Skeletal muscle tissue (tissue), 4 donors: Measurements from ENCODE around the gene FZR1. TPM values are rescaled to one million over a fixed set of nuclear protein-coding genes. Genes with fewer than 3 reads are reported as not detected.
"Not testable (repeated sequence)": the region's sequence is repeated elsewhere in the genome, so short reads cannot be mapped to it uniquely, and the experiment has no call there.

Experiments used
- H3K27ac ChIP-seq: one replicate; pipeline ENCODE4 v1.7.0; 2013; ENCODE audit warnings: mild to moderate bottlenecking, low read depth, low read length, inconsistent platforms
- H3K27me3 ChIP-seq, 3 donors: one replicate each; pipeline ENCODE4 v1.7.0; 2013; ENCODE audit warnings: low read length in 3 of 3; ENCODE audit not compliant: control insufficient read depth in 3 of 3, insufficient read depth in 3 of 3
- H3K36me3 ChIP-seq, 3 donors: one replicate each; pipeline ENCODE4 v1.7.0; 2013; ENCODE audit warnings: low read length in 3 of 3; ENCODE audit not compliant: control insufficient read depth in 3 of 3, insufficient read depth in 3 of 3
- H3K4me1 ChIP-seq, 3 donors: one replicate each; pipeline ENCODE4 v1.7.0; 2013; ENCODE audit warnings: low read length in 3 of 3, mild to moderate bottlenecking in 3 of 3; ENCODE audit not compliant: control insufficient read depth in 3 of 3, insufficient read depth in 3 of 3
- H3K4me3 ChIP-seq, 3 donors: one replicate each; pipeline ENCODE4 v1.7.0; 2013; ENCODE audit warnings: low read length in 3 of 3
- H3K9ac ChIP-seq, 3 donors: one replicate each; pipeline ENCODE4 v1.7.0; 2013; ENCODE audit warnings: low read length in 3 of 3, mild to moderate bottlenecking in 3 of 3, moderate library complexity in 2 of 3, low read depth in 1 of 3
- H3K9me3 ChIP-seq, 3 donors: one replicate each; pipeline ENCODE4 v1.7.0; 2013; ENCODE audit warnings: low read length in 3 of 3; ENCODE audit not compliant: control insufficient read depth in 3 of 3
- total RNA-seq: library from RNA; depleted of rRNA; stranded (reverse); fragments of >200 nt; gene quantifications from one replicate; pipeline ENCODE4 v1.2.3, GENCODE V29; 2014
- donor health status: Osteomylitis.

Gene FZR1
- total RNA-seq, 1 donor from 2014 or later = 14.6 TPM

GRCh38 chr19:3506384-3507340 is 551 bp downstream of the FZR1 start:
- H3K4me1 ChIP-seq = peaks cover 13 to 34% (median 16%) of the 10 kb centered on the region in 3 donors
- peaks cover 2 to 8% (median 8%) of the 10 kb centered on the region in 3 donors for H3K36me3 ChIP-seq
- peak overlapping the region; percentile 77 to 90 (median 89) for H3K9ac ChIP-seq
- no peaks in the 10 kb centered on the region for H3K27me3 ChIP-seq
- peak overlapping the region; percentile 79 for H3K27ac ChIP-seq
- no peaks in the 10 kb centered on the region for H3K9me3 ChIP-seq
- peak overlapping the region; percentile 75 to 87 (median 84) for H3K4me3 ChIP-seq

- Histone ChIP-seq H3K36me3 (peaks cover 2 to 8% (median 8%) of the 10 kb centered on the region in 3 donors), H3K27me3 (no peaks in the 10 kb centered on the region), H3K9ac (peak overlapping the region; percentile 77 to 90 (median 89)), H3K9me3 (no peaks in the 10 kb centered on the region), H3K4me1 (peaks cover 18 to 43% (median 22%) of the 10 kb centered on the region in 3 donors), H3K27ac (peak overlapping the region; percentile 36), H3K4me3 (peak overlapping the region; percentile 75 to 87 (median 84))
Measured at GRCh38 chr19:3507371-3508120, 1.4 kb downstream of the FZR1 start.

- H3K4me1 ChIP-seq = peaks cover 19 to 47% (median 23%) of the 10 kb centered on the region in 3 donors
- not testable (repeated sequence) for H3K27ac ChIP-seq, H3K27me3 ChIP-seq, H3K9me3 ChIP-seq, H3K4me3 ChIP-seq, H3K36me3 ChIP-seq, H3K9ac ChIP-seq
Measured at GRCh38 chr19:3508121-3508661, 2.1 kb downstream of the FZR1 start.

- Histone ChIP-seq H3K4me3 (no peak overlapping the region), H3K4me1 (peaks cover 22 to 55% (median 28%) of the 10 kb centered on the region in 3 donors)
Measured at GRCh38 chr19:3508771-3509535, 2.8 kb downstream of the FZR1 start.

GRCh38 chr19:3509566-3509989 is 3.5 kb downstream of the FZR1 start:
- no peak overlapping the region for H3K4me3 ChIP-seq
- H3K27me3 ChIP-seq = no peaks in the 10 kb centered on the region
- H3K9me3 ChIP-seq = no peaks in the 10 kb centered on the region
- H3K27ac ChIP-seq = no peak overlapping the region
- H3K9ac ChIP-seq = no peak overlapping the region
- peaks cover 2 to 8% (median 8%) of the 10 kb centered on the region in 3 donors for H3K36me3 ChIP-seq
- H3K4me1 ChIP-seq = peaks cover 24 to 58% (median 28%) of the 10 kb centered on the region in 3 donors

More at GRCh38 chr19:3508771-3509535, 2.8 kb downstream of the FZR1 start:
- Histone ChIP-seq H3K9me3 (no peaks in the 10 kb centered on the region), H3K27me3 (no peaks in the 10 kb centered on the region), H3K9ac (no peak overlapping the region), H3K36me3 (peaks cover 2 to 8% (median 8%) of the 10 kb centered on the region in 3 donors), H3K27ac (no peak overlapping the region)

- no peak overlapping the region for H3K4me3 ChIP-seq
- peaks cover 2 to 8% (median 8%) of the 10 kb centered on the region in 3 donors for H3K36me3 ChIP-seq
- peaks cover 22 to 53% (median 27%) of the 10 kb centered on the region in 3 donors for H3K4me1 ChIP-seq
- no peak overlapping the region for H3K9ac ChIP-seq
- no peaks in the 10 kb centered on the region for H3K9me3 ChIP-seq
- no peak overlapping the region for H3K27ac ChIP-seq
- no peaks in the 10 kb centered on the region for H3K27me3 ChIP-seq
Measured at GRCh38 chr19:3510727-3511126, 4.6 kb downstream of the FZR1 start.

- Histone ChIP-seq H3K9me3 (no peaks in the 10 kb centered on the region), H3K9ac (peak overlapping the region in 1 of 3 donors; percentile 8), H3K27me3 (no peaks in the 10 kb centered on the region), H3K27ac (no peak overlapping the region), H3K36me3 (peaks cover 2 to 8% (median 8%) of the 10 kb centered on the region in 3 donors), H3K4me3 (no peak overlapping the region), H3K4me1 (peaks cover 30 to 61% (median 34%) of the 10 kb centered on the region in 3 donors)
Measured at GRCh38 chr19:3511506-3512251, 5.6 kb downstream of the FZR1 start.

- Histone ChIP-seq H3K9ac (peak overlapping the region in 1 of 3 donors; percentile 25), H3K27me3 (no peaks in the 10 kb centered on the region), H3K27ac (no peak overlapping the region), H3K9me3 (no peaks in the 10 kb centered on the region), H3K4me3 (no peak overlapping the region), H3K36me3 (peaks cover 2 to 8% (median 8%) of the 10 kb centered on the region in 3 donors), H3K4me1 (peaks cover 29 to 56% (median 30%) of the 10 kb centered on the region in 3 donors)
Measured at GRCh38 chr19:3512562-3513228, 6.6 kb downstream of the FZR1 start.
